ENCODE results near the gene ITGA2B.
A peak's percentile ranks its signal among the peaks of the same experiment; 100 is the strongest.
"Not testable (repeated sequence)": the region's sequence is repeated elsewhere in the genome, so short reads cannot be mapped to it uniquely, and the experiment has no call there.

Gene ITGA2B

DNA sequence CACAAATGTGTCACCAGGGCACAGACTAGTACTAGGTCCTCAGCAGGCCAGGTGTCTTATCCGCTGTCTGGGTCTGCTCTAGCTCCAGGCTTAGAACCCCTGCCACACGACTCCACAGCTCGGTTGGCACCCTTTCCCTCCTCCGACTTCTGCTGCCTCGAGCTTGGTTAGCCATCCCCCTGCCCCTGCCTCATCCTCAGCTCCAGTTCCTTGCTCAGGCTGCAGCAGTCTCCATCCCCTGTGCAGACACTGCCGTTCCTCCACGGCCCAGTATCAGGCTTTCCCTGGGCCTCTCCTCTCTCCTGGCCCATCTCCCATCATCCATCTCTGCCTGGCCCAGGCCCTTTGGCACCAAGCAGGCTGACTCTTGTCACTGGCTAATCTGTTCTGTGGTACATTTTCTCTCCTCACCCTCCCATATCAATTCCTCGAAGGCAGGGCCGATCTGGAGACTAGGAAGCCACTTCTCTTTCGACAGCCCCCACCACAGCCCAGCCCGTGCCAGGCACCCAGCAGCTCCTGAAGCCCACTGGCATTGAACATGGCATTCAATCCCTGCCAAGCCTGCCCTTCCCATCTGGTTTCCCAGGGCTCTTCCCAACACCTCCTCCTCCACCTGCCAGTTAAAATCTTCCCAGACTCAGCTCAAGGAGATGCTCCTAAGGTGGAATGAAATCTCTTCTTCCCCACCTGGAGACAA lies 45.8 kb downstream of the ITGA2B start:
- DNase-seq (ENCODE audit: low read depth in 1 of 2, low spot score in 1 of 2), result no peak
- TF ChIP-seq JUND (IDR thresholded peaks at IDR 0.05; ENCODE audit: low read depth), result no peak
- in situ Hi-C loops (cut with HindIII; ENCODE audit: low pct_unique_long_range_greater_than_20kb, low sequenced_read_pairs), result no loop called here

DNA sequence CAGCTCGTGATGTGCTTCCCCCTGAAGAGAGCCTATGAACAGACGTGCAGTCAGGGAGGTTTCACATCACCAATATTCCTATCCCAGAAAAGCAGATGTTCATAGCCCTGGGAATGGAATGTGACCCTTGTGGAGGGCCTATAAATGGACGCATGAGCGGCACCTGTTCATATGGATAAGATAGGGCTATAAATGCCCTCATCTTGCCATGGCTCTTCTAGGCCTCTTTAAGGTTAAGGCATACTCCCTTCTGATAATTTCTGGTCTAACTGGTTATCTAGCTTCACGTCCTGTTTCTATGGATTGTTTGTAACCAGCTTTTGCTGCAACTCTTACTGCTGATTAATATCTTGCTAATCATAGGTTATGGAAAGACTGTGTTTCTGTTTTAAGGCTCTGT lies 48.9 kb downstream of the ITGA2B start:
- in situ Hi-C loops (cut with HindIII; ENCODE audit: low pct_unique_long_range_greater_than_20kb, low sequenced_read_pairs); DNase-seq (ENCODE audit: low read depth in 1 of 2, low spot score in 1 of 2): not testable (repeated sequence)

GRCh38 chr17:44338702-44339101 lies 50.7 kb downstream of the ITGA2B start:
- no peak for DNase-seq (ENCODE audit: low read depth in 1 of 2, low spot score in 1 of 2)
- in situ Hi-C loops (cut with HindIII; ENCODE audit: low pct_unique_long_range_greater_than_20kb, low sequenced_read_pairs), result no loop called here
- no peak for TF ChIP-seq JUND (IDR thresholded peaks at IDR 0.05; ENCODE audit: low read depth)

DNA sequence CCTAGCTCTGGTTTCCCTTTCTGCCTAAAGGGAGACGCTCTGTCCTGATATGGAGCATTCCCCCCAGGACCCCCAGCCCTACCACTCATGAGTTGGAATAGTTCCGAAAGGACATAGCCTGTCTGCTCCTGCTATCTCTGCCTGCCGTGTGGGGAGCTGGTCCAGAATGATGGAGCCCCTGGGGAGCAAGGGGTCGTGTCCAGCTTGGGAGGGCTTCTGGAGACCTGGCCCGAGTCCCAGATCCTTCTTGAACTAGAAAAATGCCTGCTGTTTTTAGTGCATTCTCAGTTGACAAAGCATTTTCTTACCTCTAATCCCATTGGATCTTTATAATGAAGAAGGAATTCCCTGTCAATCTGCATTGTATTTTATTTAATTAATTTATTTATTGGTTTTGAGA lies 53.5 kb downstream of the ITGA2B start:
- DNase-seq (ENCODE audit: low read depth in 1 of 2, low spot score in 1 of 2), result no peak
- no peak for TF ChIP-seq JUND (IDR thresholded peaks at IDR 0.05; ENCODE audit: low read depth)
- in situ Hi-C loops (cut with HindIII; ENCODE audit: low pct_unique_long_range_greater_than_20kb, low sequenced_read_pairs), result no loop called here

DNA sequence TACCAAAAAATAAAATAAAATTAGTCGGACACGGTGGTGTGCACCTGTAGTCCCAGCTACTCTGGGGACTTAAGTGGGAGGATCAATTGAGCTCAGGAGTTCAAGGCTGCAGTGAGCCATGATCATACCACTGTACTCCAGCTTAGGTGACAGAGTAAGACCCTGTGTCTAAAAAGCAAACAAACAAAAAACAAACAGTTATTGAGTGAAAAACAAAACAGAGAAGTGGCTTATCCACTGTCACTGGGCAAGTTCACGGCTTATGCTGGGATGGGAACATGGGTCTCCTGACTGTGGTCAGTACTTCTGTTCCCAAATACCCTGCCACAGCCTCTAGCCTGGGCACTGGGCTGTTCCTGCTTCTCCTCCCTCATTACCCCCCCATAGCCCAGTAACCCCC lies 53.9 kb downstream of the ITGA2B start:
- in situ Hi-C loops (cut with HindIII; ENCODE audit: low pct_unique_long_range_greater_than_20kb, low sequenced_read_pairs), result no loop called here
- TF ChIP-seq JUND (IDR thresholded peaks at IDR 0.05; ENCODE audit: low read depth), result no peak
- DNase-seq (ENCODE audit: low read depth in 1 of 2, low spot score in 1 of 2), result no peak

GRCh38 chr17:44334727-44335126 lies 54.7 kb downstream of the ITGA2B start:
- no peak for DNase-seq (ENCODE audit: low read depth in 1 of 2, low spot score in 1 of 2)
- in situ Hi-C loops (cut with HindIII; ENCODE audit: low pct_unique_long_range_greater_than_20kb, low sequenced_read_pairs), result no loop called here
- TF ChIP-seq JUND (IDR thresholded peaks at IDR 0.05; ENCODE audit: low read depth), result no peak

GRCh38 chr17:44334315-44334714 lies 55.1 kb downstream of the ITGA2B start:
- in situ Hi-C loops (cut with HindIII; ENCODE audit: low pct_unique_long_range_greater_than_20kb, low sequenced_read_pairs), result no loop called here
- DNase-seq (ENCODE audit: low read depth in 1 of 2, low spot score in 1 of 2), result no peak
- no peak for TF ChIP-seq JUND (IDR thresholded peaks at IDR 0.05; ENCODE audit: low read depth)

DNA sequence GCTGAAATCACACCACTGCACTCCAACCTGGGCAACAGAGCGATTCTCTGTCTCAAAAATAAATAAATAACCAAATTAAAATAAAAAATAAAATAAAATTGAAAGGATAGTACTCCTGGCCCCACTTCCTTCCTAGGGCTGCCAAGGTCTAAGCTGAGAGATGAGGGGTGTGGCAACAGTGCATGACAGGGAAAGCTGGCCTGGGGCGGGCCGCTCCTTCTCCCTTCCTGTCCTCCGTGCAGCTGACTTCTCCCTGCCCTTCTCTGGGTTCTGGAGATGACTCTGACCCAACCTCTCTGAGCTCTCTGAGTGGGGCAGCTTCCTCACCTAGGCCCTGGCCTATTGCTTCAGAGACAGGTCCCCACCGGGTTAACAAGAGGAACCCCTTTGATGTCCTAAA lies 56.1 kb downstream of the ITGA2B start:
- no peak for TF ChIP-seq JUND (IDR thresholded peaks at IDR 0.05; ENCODE audit: low read depth)
- in situ Hi-C loops (cut with HindIII; ENCODE audit: low pct_unique_long_range_greater_than_20kb, low sequenced_read_pairs), result no loop called here
- no peak for DNase-seq (ENCODE audit: low read depth in 1 of 2, low spot score in 1 of 2)

- in situ Hi-C loops (cut with HindIII; ENCODE audit: low pct_unique_long_range_greater_than_20kb, low sequenced_read_pairs), result no loop called here
- TF ChIP-seq JUND (IDR thresholded peaks at IDR 0.05; ENCODE audit: low read depth), result no peak
- DNase-seq (ENCODE audit: low read depth in 1 of 2, low spot score in 1 of 2), result peak; percentile 65 to 90
Observed at GRCh38 chr17:44331249-44331760, 58.1 kb downstream of the ITGA2B start.

DNA sequence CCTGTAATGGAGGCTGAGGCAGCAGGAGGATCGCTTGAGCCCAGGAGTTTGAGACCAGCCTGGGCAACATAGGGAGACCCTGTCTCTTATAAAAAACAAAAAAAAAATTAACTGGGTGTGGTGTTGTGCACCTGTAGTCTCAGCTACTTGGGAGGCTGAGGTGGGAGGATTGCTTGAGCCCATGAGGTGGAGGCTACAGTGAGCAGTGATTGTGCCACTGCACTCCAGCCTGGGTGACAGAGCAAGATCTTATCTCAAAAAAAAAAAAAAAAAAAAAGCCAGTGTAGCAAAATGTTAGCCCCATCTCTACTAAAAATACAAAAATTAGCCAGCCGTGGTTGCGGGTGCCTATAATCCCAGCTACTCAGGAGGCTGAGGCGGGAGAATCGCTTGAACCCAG lies 59.2 kb downstream of the ITGA2B start:
- in situ Hi-C loops (cut with HindIII; ENCODE audit: low pct_unique_long_range_greater_than_20kb, low sequenced_read_pairs); DNase-seq (ENCODE audit: low read depth in 1 of 2, low spot score in 1 of 2): not testable (repeated sequence)

DNA sequence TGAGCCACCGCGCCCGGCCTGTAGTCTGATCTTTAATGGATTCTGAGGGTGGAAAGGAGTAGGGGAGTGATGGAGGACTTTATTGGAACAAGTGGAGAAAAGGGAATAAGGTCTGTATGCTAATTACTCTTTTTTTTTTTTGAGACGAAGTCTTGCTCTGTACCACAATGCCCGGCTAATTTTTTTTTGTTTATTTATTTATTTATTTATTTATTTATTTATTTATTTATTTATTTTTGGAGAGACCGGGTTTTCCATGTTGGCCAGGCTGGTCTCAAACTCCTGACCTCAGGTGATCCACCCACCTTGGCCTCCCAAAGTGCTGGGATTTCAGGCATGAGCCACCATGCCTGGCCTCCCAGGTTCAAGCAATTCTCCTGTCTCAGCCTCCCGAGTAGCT lies 59.9 kb downstream of the ITGA2B start:
- in situ Hi-C loops (cut with HindIII; ENCODE audit: low pct_unique_long_range_greater_than_20kb, low sequenced_read_pairs); DNase-seq (ENCODE audit: low read depth in 1 of 2, low spot score in 1 of 2): not testable (repeated sequence)

DNA sequence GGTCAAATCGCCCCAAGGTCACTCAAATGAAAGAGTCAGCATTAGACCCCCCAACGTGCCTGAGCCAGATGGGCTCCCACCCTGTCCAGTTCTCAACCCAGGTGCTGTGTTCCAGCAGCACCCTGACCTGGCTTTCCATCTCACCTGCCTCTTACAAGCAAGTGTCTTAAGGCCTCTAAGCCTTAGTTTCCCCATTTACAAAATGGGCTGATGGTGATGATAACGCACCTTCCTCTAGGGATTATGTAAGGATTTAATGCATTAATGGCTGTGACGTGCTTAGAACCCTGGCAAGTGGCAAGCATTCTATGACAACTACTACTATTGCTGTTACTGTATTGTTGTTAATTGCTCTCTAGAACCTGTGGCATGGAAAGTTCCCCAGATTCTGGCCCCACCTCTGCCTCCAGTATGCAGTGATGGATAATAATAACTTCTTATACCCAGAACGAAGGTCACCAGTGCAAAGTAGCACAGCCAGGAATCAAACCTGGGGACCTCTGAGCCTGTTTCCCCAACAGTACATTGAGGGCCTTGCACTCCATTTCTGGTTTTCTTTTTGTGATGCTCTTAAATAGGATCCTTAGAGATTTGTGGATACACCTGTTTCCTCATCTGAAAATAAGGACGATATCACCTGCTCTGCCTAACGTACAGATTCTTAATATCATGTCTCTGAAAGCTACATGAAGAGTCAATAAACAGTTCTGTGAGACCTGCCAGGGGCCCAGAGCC lies 61.6 kb downstream of the ITGA2B start:
- no peak for TF ChIP-seq JUND (IDR thresholded peaks at IDR 0.05; ENCODE audit: low read depth)
- no peak for DNase-seq (ENCODE audit: low read depth in 1 of 2, low spot score in 1 of 2)
- in situ Hi-C loops (cut with HindIII; ENCODE audit: low pct_unique_long_range_greater_than_20kb, low sequenced_read_pairs), result no loop called here

DNA sequence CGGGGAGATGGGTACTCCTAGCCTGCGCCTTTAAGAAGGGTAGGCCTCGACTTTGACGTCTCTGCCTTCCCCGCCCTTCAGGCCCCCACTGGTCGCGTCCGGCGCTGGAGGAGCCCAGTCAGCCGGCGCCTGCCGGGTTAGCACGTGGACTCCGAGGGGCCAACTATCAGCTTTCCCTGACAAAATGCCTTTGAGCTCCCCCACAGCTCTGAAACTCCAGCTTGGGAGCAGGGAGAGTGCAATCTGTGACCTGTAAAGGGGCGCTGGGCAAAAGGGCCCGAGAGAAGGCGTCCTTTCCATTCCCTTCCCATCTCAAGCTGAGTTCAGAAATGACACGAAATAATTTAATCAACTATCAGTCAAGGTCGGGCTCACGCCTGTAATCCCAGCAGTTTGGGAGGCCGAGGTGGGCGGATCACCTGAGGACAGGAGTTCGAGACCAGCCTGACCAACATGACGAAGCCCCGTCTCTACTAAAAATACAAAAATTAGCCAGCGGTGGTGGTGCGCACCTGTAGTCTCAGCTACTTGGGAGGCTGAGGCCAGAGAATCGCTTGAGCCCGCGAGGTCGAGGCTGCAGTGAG lies 62.5 kb downstream of the ITGA2B start:
- TF ChIP-seq JUND (IDR thresholded peaks at IDR 0.05; ENCODE audit: low read depth), result no peak
- in situ Hi-C loops (cut with HindIII; ENCODE audit: low pct_unique_long_range_greater_than_20kb, low sequenced_read_pairs), result no loop called here

More for the DNA sequence above, 62.5 kb downstream of the ITGA2B start:
- peak; percentile 94 to 99 for DNase-seq (ENCODE audit: low read depth in 1 of 2, low spot score in 1 of 2)
